Measurements from ENCODE around the gene PIP5KL1. TPM values are rescaled to one million over a fixed set of nuclear protein-coding genes. Genes with fewer than 3 reads are reported as not detected.

Gene PIP5KL1
- total RNA-seq, 1 donor from 2014 or later = 3.4 TPM

GRCh38 chr9:127927201-127927987 is 3.2 kb downstream of the PIP5KL1 start:
- peak overlapping the region; percentile 67 for H3K4me3 Mint-ChIP-seq (ENCODE audit: low read depth)
- H3K27ac Mint-ChIP-seq = no peak overlapping the region
- H3K4me1 Mint-ChIP-seq (ENCODE audit: low read depth) = peaks cover 5% of the 10 kb centered on the region
- H3K27me3 Mint-ChIP-seq = peaks cover 62% of the 10 kb centered on the region
- no peaks in the 10 kb centered on the region for H3K9me3 Mint-ChIP-seq (ENCODE audit: low read depth)
- DNase-seq (ENCODE audit: low spot score, unreplicated experiment) = no peak
- no peaks in the 10 kb centered on the region for H3K36me3 Mint-ChIP-seq (ENCODE audit: insufficient read depth)
- TF ChIP-seq CTCF (IDR thresholded peaks at IDR 0.05; ENCODE audit: unreplicated experiment) = no peak

GRCh38 chr9:127926906-127927200 is 3.7 kb downstream of the PIP5KL1 start:
- Mint-ChIP-seq H3K9me3 (ENCODE audit: low read depth) (no peaks in the 10 kb centered on the region), H3K36me3 (ENCODE audit: insufficient read depth) (no peaks in the 10 kb centered on the region), H3K4me1 (ENCODE audit: low read depth) (peaks cover 5% of the 10 kb centered on the region), H3K27ac (no peak overlapping the region), H3K27me3 (peaks cover 66% of the 10 kb centered on the region), H3K4me3 (ENCODE audit: low read depth) (peak overlapping the region; percentile 67)
- no peak for TF ChIP-seq CTCF (IDR thresholded peaks at IDR 0.05; ENCODE audit: unreplicated experiment)
- DNase-seq (ENCODE audit: low spot score, unreplicated experiment) = no peak

- H3K27me3 Mint-ChIP-seq = peaks cover 62% of the 10 kb centered on the region
- H3K36me3 Mint-ChIP-seq (ENCODE audit: insufficient read depth) = no peaks in the 10 kb centered on the region
- no peak for TF ChIP-seq CTCF (IDR thresholded peaks at IDR 0.05; ENCODE audit: unreplicated experiment)
- peak overlapping the region; percentile 67 for H3K4me3 Mint-ChIP-seq (ENCODE audit: low read depth)
- H3K9me3 Mint-ChIP-seq (ENCODE audit: low read depth) = no peaks in the 10 kb centered on the region
- DNase-seq (ENCODE audit: low spot score, unreplicated experiment) = no peak
- H3K27ac Mint-ChIP-seq = no peak overlapping the region
- peaks cover under 1% of the 10 kb centered on the region for H3K4me1 Mint-ChIP-seq (ENCODE audit: low read depth)
These were observed 4.3 kb downstream of the PIP5KL1 start for GRCh38 chr9:127925959-127926905.

- no peak overlapping the region for H3K27ac Mint-ChIP-seq
- H3K36me3 Mint-ChIP-seq (ENCODE audit: insufficient read depth) = no peaks in the 10 kb centered on the region
- peaks cover 58% of the 10 kb centered on the region for H3K27me3 Mint-ChIP-seq
- H3K4me1 Mint-ChIP-seq (ENCODE audit: low read depth) = no peaks in the 10 kb centered on the region
- H3K9me3 Mint-ChIP-seq (ENCODE audit: low read depth) = no peaks in the 10 kb centered on the region
- H3K4me3 Mint-ChIP-seq (ENCODE audit: low read depth) = no peak overlapping the region
- no peak for DNase-seq (ENCODE audit: low spot score, unreplicated experiment)
- TF ChIP-seq CTCF (IDR thresholded peaks at IDR 0.05; ENCODE audit: unreplicated experiment) = no peak
These were observed 5.7 kb downstream of the PIP5KL1 start for GRCh38 chr9:127924736-127925444.

- Mint-ChIP-seq H3K4me1 (ENCODE audit: low read depth) (no peaks in the 10 kb centered on the region), H3K27me3 (peaks cover 55% of the 10 kb centered on the region), H3K4me3 (ENCODE audit: low read depth) (no peak overlapping the region), H3K36me3 (ENCODE audit: insufficient read depth) (no peaks in the 10 kb centered on the region), H3K9me3 (ENCODE audit: low read depth) (no peaks in the 10 kb centered on the region), H3K27ac (no peak overlapping the region)
- no peak for DNase-seq (ENCODE audit: low spot score, unreplicated experiment)
- no peak for TF ChIP-seq CTCF (IDR thresholded peaks at IDR 0.05; ENCODE audit: unreplicated experiment)
These were observed 6.8 kb downstream of the PIP5KL1 start for GRCh38 chr9:127923771-127924170.
